DOHH2 (cell line): ENCODE data around the gene CTTNBP2.

Experiments
- H3F3A ChIP-seq: fragments of 200-600 bp; sonication (generic), shearing (Covaris generic); 2 replicates; pipeline ENCODE4 v1.6.0; 2016; ENCODE audit warnings: antibody characterized with exemption, mild to moderate bottlenecking; ENCODE audit not compliant: control insufficient read depth, insufficient read depth
- H3K27ac ChIP-seq: fragments of 200-600 bp; sonication (generic); 2 replicates; pipeline ENCODE4 v1.5.1; 2014; ENCODE audit warnings: low read depth, mild to moderate bottlenecking, low read length, moderate library complexity
- H3K27me3 ChIP-seq: fragments of 200-600 bp; sonication (generic); 2 replicates; pipeline ENCODE4 v1.6.1; 2014; ENCODE audit warnings: mild to moderate bottlenecking, low read length, mixed read lengths; ENCODE audit not compliant: control insufficient read depth
- H3K36me3 ChIP-seq: fragments of 200-600 bp; sonication (generic); 2 replicates; pipeline ENCODE4 v1.6.1; 2014; ENCODE audit warnings: mild to moderate bottlenecking, low read length, moderate library complexity, mixed read lengths; ENCODE audit not compliant: control insufficient read depth
- H3K4me1 ChIP-seq: fragments of 200-600 bp; sonication (generic); 2 replicates; pipeline ENCODE4 v1.6.1; 2014; ENCODE audit warnings: mild to moderate bottlenecking, low read length, mixed read lengths; ENCODE audit not compliant: control insufficient read depth
- H3K4me2 ChIP-seq: fragments of 200-600 bp; sonication (generic); 2 replicates; pipeline ENCODE4 v1.6.0; 2014; ENCODE audit warnings: mild to moderate bottlenecking, low read length, moderate library complexity
- H3K4me3 ChIP-seq: fragments of 200-600 bp; sonication (generic); 2 replicates; pipeline ENCODE4 v1.5.1; 2014; ENCODE audit warnings: mild to moderate bottlenecking, low read length, mixed read lengths
- H3K79me2 ChIP-seq: fragments of 200-600 bp; sonication (generic); 2 replicates; pipeline ENCODE4 v1.6.1; 2014; ENCODE audit warnings: mild to moderate bottlenecking, low read length, mixed read lengths; ENCODE audit not compliant: control insufficient read depth
- H3K9me2 ChIP-seq: fragments of 200-600 bp; sonication (generic); replicated peaks from 2 replicates; pipeline ENCODE4 v1.6.1; 2014; ENCODE audit warnings: mild to moderate bottlenecking, low read length, mixed read lengths; ENCODE audit not compliant: control insufficient read depth
- H3K9me3 ChIP-seq: fragments of 200-600 bp; sonication (generic); 2 replicates; pipeline ENCODE4 v1.6.1; 2014; ENCODE audit warnings: antibody characterized with exemption, low read length, mixed read lengths; ENCODE audit not compliant: control insufficient read depth, insufficient read depth
- H4K20me1 ChIP-seq: fragments of 200-600 bp; sonication (generic); 2 replicates; pipeline ENCODE4 v1.6.0; 2014; ENCODE audit warnings: low read depth, mild to moderate bottlenecking, antibody characterized with exemption, low read length, moderate library complexity; ENCODE audit not compliant: control insufficient read depth, insufficient read depth
- EZH2phosphoT487 ChIP-seq: fragments of 200-600 bp; sonication (generic); IDR thresholded peaks from 2 replicates; pipeline ENCODE4 v1.6.1; 2017; ENCODE audit warnings: borderline replicate concordance, mild to moderate bottlenecking, antibody characterized with exemption, low read length, moderate library complexity, mixed read lengths
- TF ChIP-seq, protein P1 (sequence below): fragments of 200-600 bp; sonication (generic); IDR thresholded peaks from one replicate; pipeline ENCODE4 v1.5.1; 2014; ENCODE audit warnings: antibody characterized with exemption, mild to moderate bottlenecking, low read depth, low read length; ENCODE audit not compliant: poor library complexity, severe bottlenecking

The CTTNBP2 gene

DNA sequence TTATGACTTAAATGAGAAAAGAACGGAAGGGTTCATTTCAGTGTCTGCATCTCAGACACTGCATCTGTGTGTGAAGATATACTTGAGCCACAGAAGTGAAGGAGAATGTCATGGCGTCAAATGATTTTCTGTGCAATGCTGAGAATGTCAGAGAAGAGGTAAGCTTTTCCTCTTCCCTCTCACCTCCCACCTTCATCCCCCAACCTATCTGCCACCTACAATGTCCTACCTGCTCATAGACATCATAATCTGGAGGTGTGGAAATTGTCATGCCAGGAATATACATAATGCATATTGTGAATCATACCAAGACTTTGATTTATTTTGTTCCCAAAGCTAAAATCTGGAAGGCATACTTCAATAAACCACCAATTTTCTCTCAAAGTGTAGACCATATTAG lies 53.7 kb downstream of the CTTNBP2 start:
- Histone ChIP-seq H4K20me1 (no peaks in the 10 kb centered on the region), H3K4me1 (no peaks in the 10 kb centered on the region), H3K9me3 (no peaks in the 10 kb centered on the region), H3F3A (no peaks in the 10 kb centered on the region), H3K9me2 (no peaks in the 10 kb centered on the region), H3K4me2 (no peak overlapping the region), H3K36me3 (no peaks in the 10 kb centered on the region), H3K79me2 (no peaks in the 10 kb centered on the region), H3K4me3 (no peak overlapping the region), H3K27me3 (no peaks in the 10 kb centered on the region), H3K27ac (no peak overlapping the region)
- TF ChIP-seq, protein P1, sequence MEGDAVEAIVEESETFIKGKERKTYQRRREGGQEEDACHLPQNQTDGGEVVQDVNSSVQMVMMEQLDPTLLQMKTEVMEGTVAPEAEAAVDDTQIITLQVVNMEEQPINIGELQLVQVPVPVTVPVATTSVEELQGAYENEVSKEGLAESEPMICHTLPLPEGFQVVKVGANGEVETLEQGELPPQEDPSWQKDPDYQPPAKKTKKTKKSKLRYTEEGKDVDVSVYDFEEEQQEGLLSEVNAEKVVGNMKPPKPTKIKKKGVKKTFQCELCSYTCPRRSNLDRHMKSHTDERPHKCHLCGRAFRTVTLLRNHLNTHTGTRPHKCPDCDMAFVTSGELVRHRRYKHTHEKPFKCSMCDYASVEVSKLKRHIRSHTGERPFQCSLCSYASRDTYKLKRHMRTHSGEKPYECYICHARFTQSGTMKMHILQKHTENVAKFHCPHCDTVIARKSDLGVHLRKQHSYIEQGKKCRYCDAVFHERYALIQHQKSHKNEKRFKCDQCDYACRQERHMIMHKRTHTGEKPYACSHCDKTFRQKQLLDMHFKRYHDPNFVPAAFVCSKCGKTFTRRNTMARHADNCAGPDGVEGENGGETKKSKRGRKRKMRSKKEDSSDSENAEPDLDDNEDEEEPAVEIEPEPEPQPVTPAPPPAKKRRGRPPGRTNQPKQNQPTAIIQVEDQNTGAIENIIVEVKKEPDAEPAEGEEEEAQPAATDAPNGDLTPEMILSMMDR, result no peak
- TF ChIP-seq EZH2phosphoT487, result no peak

DNA sequence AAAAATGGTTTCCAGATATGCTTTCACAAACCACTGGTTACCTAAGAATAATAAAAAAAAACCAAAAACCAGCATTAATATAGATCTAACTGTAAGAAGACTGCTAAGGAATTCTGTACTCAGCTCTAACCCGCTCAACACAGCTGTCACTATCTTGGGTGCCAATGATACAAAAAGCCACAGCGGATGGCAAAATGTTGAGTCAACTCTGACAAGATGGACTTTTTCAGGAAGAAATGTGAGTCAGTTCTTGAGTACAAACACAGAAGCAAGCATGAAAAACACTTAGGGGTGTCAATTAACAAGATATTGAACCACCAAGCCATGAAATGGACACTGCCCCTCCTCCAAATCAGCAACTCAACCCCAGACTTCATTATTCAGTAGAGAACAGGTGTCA lies 55.0 kb downstream of the CTTNBP2 start:
- H3K9me2 ChIP-seq, result no peaks in the 10 kb centered on the region
- TF ChIP-seq, protein P1, result no peak
- TF ChIP-seq EZH2phosphoT487, result no peak
- no peaks in the 10 kb centered on the region for H3K9me3 ChIP-seq
- no peaks in the 10 kb centered on the region for H3K79me2 ChIP-seq
- H4K20me1 ChIP-seq, result no peaks in the 10 kb centered on the region
- H3K4me2 ChIP-seq, result no peak overlapping the region
- H3F3A ChIP-seq, result no peaks in the 10 kb centered on the region
- no peak overlapping the region for H3K4me3 ChIP-seq
- H3K27me3 ChIP-seq, result no peaks in the 10 kb centered on the region
- H3K27ac ChIP-seq, result no peak overlapping the region
- H3K4me1 ChIP-seq, result no peaks in the 10 kb centered on the region
- no peaks in the 10 kb centered on the region for H3K36me3 ChIP-seq

DNA sequence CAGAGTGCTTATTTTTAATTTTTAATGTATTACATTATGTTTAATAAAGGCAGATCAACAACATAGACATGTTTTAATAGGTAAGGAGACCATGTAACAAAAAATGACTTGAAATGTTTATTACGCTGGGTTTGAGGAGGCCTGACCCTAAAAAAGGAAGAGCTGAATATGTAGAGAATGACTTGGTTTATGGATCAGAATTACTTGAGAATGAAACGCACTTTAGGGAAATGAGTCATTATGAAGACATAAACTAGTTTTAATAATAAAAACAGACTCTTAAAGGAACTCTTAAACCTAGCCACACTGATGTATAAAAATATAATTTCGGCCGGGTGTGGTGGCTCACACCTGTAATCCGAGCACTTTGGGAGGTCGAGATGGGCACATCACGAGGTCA lies 56.5 kb downstream of the CTTNBP2 start:
- TF ChIP-seq EZH2phosphoT487, result no peak
- TF ChIP-seq, protein P1, result no peak
- no peaks in the 10 kb centered on the region for H3K9me3 ChIP-seq
- H3K27ac ChIP-seq, result no peak overlapping the region
- no peaks in the 10 kb centered on the region for H3K9me2 ChIP-seq
- H3K4me2 ChIP-seq, result no peak overlapping the region
- no peaks in the 10 kb centered on the region for H3K79me2 ChIP-seq
- no peaks in the 10 kb centered on the region for H3K4me1 ChIP-seq
- no peaks in the 10 kb centered on the region for H3K36me3 ChIP-seq
- H3F3A ChIP-seq, result no peaks in the 10 kb centered on the region
- H3K4me3 ChIP-seq, result no peak overlapping the region
- H3K27me3 ChIP-seq, result no peaks in the 10 kb centered on the region
- no peaks in the 10 kb centered on the region for H4K20me1 ChIP-seq

DNA sequence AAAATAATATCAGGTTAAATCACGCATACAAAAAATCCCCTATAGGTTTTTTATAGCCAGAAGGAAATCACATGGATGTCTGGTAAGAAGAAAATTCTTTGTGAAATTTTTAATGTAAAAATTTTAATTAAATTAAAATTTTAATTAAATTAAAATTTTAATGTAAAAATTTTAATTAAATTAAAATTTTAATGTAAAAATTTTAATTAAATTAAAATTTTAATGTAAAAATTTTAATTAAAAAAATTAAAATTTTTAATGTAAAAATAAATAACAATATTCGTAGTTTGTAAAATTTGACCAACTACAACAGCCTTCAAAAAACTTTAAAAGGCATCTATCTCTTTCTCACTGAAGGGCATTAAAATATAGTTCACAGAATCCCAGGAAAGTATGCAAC lies 61.5 kb downstream of the CTTNBP2 start:
- H4K20me1 ChIP-seq, result no peaks in the 10 kb centered on the region
- no peak overlapping the region for H3K27ac ChIP-seq
- no peaks in the 10 kb centered on the region for H3K9me2 ChIP-seq
- H3K4me1 ChIP-seq, result no peaks in the 10 kb centered on the region
- no peaks in the 10 kb centered on the region for H3K27me3 ChIP-seq
- H3K4me2 ChIP-seq, result no peak overlapping the region
- no peaks in the 10 kb centered on the region for H3K79me2 ChIP-seq
- no peaks in the 10 kb centered on the region for H3F3A ChIP-seq
- no peaks in the 10 kb centered on the region for H3K9me3 ChIP-seq
- H3K36me3 ChIP-seq, result no peaks in the 10 kb centered on the region
- TF ChIP-seq, protein P1, result no peak
- no peak for TF ChIP-seq EZH2phosphoT487
- no peak overlapping the region for H3K4me3 ChIP-seq
